CD4-positive, alpha-beta T cell treated with Interleukin-12 subunit alpha and Interleukin-12 subunit beta, for 1 hour (primary cell): Measurements from ENCODE around the gene GCN1.
"Not testable (repeated sequence)": the region's sequence is repeated elsewhere in the genome, so short reads cannot be mapped to it uniquely, and the experiment has no call there.

Source experiments
- DNase-seq: peaks from one replicate; pipeline ENCODE4 v3.0.0-alpha.2; 2020

The GCN1 gene

GRCh38 chr12:120228291-120229070 lies 34.0 kb upstream of the GCN1 start:
- DNase-seq: peak; percentile 88

GRCh38 chr12:120228041-120228290 lies 33.5 kb upstream of the GCN1 start:
- no peak for DNase-seq

- no peak for DNase-seq
Measured at GRCh38 chr12:120227233-120228040, 32.9 kb upstream of the GCN1 start.

DNA sequence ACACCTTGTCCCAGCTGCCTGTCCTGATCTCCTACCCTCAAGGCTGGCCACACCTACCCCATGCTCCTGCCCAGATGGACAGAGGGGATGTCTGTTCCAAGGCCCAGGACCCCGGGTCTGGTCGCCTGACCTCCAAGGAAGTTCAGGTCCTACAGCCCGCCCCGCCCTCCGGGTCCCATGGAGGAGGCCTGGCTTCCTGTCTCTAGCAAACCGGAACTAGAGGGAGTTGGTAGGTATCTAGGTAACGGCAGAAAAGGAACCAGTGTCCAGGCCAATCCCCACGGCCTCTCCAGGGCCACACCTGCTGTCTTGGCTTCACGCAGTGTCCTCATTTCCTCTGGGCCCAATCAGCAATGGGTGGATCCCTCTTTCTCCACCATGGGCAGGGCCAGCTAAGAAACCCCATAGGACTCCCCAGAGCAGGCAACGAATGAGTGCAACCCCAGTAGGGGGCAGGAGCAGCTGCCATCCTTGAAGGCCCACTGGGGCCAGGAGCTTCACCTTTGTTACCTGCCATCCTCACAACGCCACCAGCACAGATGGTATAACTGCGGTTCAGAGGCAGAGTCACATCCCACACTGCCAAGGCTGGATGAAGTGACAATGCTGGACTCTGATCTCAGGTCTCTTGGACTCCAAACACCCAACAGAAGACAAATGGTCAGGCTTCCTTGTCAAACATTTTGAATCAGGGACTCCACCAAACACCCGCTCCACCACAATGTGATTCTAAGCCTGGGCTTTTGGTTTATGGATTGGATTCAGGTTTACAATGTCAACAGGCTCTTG lies 31.5 kb upstream of the GCN1 start:
- peak; percentile 23 for DNase-seq

DNA sequence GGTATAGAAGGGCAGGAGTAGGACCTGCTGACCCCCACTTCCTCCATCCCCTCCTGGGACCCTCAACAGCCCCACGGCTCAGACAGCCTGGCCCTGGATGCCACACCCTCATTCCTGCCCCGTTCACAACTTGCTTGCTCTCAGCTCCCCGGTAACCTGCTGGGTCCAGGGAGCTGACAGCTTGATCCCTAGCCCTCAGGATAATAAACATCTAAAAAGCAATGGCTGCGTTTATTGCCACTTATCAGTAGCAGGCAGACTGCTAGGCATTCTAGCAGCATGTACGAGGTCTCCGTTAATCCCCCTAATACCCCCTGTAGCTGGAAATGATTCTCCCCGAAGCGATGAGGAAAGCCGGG lies 30.7 kb upstream of the GCN1 start:
- no peak for DNase-seq

DNA sequence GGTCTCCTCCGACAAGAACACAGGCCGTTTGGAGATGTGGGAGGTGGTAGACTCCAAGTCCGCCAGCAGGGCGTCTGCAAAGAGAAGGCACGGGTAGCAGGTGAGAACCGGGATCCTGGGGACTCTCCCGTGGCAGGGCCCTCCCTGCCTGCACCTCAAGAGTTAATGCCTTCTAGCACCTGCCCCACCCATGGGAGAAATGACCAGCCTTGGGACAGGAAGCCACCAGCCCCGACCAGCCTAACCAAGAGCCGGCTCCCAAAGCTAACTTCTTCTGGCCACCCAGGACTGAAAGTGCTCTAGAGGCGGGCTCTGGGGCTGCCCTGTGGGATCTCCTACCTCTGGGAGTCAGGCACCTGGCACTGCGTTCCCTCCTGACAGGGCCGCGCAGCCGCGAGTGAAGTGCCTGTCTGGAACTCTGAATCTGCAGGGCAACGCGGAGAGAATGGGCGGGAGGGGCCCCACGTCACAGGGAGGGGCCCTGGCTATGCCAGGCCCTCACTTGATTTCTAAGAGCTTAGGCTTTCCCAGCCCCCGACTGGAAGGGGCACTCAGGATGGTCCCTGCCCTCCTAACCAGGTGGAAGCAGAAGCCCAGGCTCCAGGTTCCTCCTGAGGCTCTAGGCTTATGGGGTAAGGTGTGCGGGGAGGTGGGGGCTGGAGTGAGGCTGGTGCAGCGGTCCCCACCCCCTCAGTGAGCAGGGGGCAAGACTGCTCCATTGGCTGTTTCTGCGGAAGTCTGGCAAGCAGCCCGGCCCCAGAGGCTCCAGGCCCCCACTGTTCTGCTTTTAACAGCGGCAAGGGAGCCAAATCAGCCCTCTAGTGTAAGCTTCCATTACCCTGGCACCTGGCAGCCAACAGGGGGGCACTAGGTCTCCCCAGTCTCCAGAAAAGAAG lies 30.0 kb upstream of the GCN1 start:
- DNase-seq: no peak

DNA sequence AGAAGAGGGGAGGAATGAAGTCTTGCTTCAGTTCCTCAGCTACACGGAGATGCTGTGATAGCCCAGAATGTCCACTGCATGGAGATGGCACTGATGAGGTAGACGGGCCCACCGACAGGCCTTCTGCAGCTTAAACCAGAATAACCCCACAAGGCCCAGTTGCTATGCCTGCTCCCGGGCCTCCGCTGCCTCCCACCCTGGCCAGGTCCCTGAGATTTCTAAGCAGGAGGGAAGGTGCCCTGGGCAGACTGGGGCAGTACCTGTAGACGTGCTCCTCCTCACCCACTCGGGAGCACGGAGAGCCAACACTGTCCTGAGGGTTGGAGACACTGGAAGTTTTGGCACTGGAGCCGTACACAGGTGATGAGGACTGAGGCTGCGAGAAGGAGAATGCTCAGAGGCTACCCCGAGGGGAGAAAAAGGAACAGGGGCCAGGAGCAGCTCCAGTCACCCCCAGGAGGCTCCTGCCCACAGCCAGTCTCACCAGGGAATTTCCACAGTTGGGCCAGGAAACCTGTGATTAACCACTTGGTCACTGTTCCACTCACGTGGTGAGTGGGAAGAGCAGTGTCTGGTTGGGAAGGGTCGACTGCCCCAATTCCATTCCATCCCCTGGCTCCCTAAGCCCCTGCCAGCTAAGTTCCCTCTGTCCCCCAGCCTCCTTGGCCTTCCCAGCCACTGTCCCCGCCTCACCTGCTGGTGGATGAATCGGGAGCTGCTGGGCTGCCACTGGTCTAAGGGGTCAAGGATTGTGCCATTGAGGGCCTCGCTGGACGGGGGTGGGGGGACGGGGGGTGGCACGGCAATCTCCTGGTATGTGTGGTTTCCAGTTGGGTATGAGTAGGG lies 29.2 kb upstream of the GCN1 start:
- DNase-seq: no peak

- no peak for DNase-seq
Measured at GRCh38 chr12:120222288-120222832, 27.8 kb upstream of the GCN1 start.

- no peak for DNase-seq
Measured at GRCh38 chr12:120221576-120221900, 27.0 kb upstream of the GCN1 start.

GRCh38 chr12:120220838-120221575 lies 26.5 kb upstream of the GCN1 start:
- DNase-seq: no peak

GRCh38 chr12:120218680-120219606 lies 24.4 kb upstream of the GCN1 start:
- DNase-seq: no peak

GRCh38 chr12:120216742-120217605 lies 22.5 kb upstream of the GCN1 start:
- DNase-seq: no peak

- DNase-seq: no peak
Measured at GRCh38 chr12:120215766-120216735, 21.5 kb upstream of the GCN1 start.

- DNase-seq: no peak
Measured at GRCh38 chr12:120215357-120215735, 20.8 kb upstream of the GCN1 start.

DNA sequence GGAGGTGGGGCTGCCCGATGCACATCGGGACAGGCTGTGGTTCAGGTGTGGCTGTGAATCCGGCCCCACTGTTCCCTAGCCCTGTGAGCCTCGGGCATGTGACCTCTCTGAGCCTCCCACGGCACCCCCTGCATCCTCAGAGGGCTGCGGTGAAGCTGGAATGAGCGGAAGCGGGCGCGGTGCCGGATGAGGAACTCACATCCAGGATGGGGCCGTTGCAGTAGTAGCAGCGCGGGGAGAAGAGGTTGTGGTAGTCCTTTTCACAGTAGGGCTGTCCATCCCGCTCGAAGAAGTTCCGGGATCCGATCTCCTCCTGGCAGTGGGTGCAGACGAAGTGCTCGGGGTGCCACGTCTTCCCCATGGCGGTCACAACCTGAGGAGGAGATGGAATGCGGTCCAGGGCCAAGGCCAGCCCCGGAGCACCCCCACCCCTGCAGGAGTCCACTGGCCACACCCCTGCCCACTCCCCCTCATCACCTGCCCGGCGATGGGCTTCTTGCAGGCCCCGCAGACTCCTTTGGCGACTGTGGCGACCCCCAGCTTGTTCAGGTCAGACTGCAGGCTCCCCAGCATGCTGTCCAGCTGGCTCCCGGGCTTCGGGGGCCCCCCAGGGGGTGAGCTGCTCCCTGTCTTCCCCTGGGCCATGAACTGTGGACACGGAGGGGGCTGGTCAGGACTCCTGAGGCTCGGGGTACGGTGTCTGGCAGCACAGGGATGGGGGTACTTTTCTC lies 20.3 kb upstream of the GCN1 start:
- no peak for DNase-seq

GRCh38 chr12:120213758-120214157 lies 19.2 kb upstream of the GCN1 start:
- no peak for DNase-seq

DNA sequence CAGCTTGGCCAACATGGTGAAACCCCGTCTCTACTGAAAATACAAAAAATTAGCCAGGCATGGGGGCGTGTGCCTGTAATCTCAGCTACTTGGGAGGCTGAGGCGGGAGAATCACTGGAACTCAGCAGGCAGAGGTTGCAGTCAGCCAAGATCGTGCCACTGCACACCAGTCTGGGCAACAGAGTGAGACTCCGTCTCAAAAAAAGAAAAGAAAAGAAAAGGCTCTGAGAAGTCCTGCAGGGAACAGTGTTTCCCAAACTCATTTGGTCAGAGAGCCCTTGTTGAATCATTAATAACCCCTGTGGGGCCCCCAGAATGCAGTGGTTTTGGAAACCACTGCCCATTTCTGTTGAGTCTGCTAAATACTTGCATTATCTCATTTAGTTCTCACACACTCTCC lies 18.7 kb upstream of the GCN1 start:
- not testable (repeated sequence) for DNase-seq
